Measurements from ENCODE around the gene ZFPM1.

Gene ZFPM1

GRCh38 chr16:88435437-88436355 is 17.4 kb upstream of the ZFPM1 start:
- DNase-seq: no peak

- no peak for DNase-seq
These were observed 16.3 kb upstream of the ZFPM1 start for GRCh38 chr16:88436796-88437195.

- peak; percentile 74 for DNase-seq
These were observed 15.6 kb upstream of the ZFPM1 start for GRCh38 chr16:88437367-88437964.

GRCh38 chr16:88438084-88438870 is 14.8 kb upstream of the ZFPM1 start:
- no peak for DNase-seq

- DNase-seq: no peak
These were observed 14.1 kb upstream of the ZFPM1 start for GRCh38 chr16:88439016-88439415.

- DNase-seq: no peak
These were observed 13.4 kb upstream of the ZFPM1 start for GRCh38 chr16:88439706-88440105.

GRCh38 chr16:88440111-88440510 is 13.0 kb upstream of the ZFPM1 start:
- DNase-seq: no peak

GRCh38 chr16:88440686-88441405 is 12.2 kb upstream of the ZFPM1 start:
- no peak for DNase-seq

GRCh38 chr16:88441460-88441859 is 11.6 kb upstream of the ZFPM1 start:
- DNase-seq: no peak

GRCh38 chr16:88442383-88442726 is 10.7 kb upstream of the ZFPM1 start:
- DNase-seq: no peak

GRCh38 chr16:88442727-88443576 is 10.1 kb upstream of the ZFPM1 start:
- DNase-seq: peak; percentile 82

GRCh38 chr16:88444826-88445582 is 8.1 kb upstream of the ZFPM1 start:
- DNase-seq: no peak

GRCh38 chr16:88445583-88445960 is 7.5 kb upstream of the ZFPM1 start:
- no peak for DNase-seq

GRCh38 chr16:88446061-88446460 is 7.0 kb upstream of the ZFPM1 start:
- no peak for DNase-seq

- DNase-seq: no peak
These were observed 6.3 kb upstream of the ZFPM1 start for GRCh38 chr16:88446736-88447135.

- DNase-seq: no peak
These were observed 5.2 kb upstream of the ZFPM1 start for GRCh38 chr16:88447881-88448280.

GRCh38 chr16:88448461-88449266 is 4.4 kb upstream of the ZFPM1 start:
- no peak for DNase-seq

GRCh38 chr16:88449267-88449561 is 3.9 kb upstream of the ZFPM1 start:
- DNase-seq: no peak

- DNase-seq: no peak
These were observed 1.2 kb upstream of the ZFPM1 start for GRCh38 chr16:88451586-88452481.

Measured in stimulated activated CD4-positive, alpha-beta T cell treated with anti-CD3 and anti-CD28 coated beads, Interleukin-4, amount 100 ng/mL, for 24 hours (primary cell).